ENCODE measurements around the gene F10.

The F10 gene

DNA sequence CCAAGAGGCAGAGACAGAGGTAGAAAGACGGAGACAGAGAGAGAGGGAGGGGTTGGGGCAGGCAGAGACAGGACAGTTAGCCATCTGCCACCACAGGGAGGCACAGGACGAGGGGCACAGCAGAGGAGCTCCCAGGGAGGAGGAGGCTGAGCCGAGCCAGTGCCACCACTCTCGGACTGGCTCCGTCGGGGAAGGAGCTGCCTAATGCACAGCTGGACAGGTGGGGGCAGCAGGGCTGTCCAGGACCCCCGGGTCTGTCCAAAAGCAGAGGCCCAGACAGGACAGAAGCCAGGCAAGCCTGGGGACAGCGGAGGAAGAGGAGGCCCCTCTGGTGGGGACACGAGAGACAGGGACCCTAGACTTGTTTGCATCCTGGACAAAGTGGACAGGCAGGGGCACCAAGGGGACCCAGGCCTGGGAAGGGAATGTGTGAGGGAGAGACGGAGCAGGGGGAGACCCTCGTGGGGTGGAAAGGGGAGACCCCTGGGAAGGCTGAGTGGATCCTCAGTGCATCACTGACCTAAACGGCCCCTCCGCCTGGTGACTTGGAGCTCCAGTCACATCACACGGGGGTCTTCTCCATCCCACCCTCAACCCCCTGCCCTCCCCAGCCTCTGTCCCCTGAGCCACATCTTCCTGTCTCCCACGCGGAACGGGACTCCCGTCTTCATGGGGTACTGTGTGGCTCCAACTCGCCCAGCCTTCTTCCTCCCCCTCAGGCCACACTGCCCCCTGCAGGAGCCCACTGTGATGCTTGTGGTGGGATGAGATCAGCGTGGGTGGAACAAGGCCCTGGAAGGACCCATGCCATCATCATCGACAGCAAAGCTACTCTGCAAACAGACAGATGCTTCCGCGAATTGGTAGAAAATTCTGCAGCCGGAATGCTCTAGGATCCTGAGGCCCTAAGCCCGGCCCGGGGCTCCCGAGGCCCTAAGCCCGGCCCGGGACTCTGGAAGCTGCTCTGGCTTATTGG lies 915 bp downstream of the F10 start:
- TF ChIP-seq, protein P1, sequence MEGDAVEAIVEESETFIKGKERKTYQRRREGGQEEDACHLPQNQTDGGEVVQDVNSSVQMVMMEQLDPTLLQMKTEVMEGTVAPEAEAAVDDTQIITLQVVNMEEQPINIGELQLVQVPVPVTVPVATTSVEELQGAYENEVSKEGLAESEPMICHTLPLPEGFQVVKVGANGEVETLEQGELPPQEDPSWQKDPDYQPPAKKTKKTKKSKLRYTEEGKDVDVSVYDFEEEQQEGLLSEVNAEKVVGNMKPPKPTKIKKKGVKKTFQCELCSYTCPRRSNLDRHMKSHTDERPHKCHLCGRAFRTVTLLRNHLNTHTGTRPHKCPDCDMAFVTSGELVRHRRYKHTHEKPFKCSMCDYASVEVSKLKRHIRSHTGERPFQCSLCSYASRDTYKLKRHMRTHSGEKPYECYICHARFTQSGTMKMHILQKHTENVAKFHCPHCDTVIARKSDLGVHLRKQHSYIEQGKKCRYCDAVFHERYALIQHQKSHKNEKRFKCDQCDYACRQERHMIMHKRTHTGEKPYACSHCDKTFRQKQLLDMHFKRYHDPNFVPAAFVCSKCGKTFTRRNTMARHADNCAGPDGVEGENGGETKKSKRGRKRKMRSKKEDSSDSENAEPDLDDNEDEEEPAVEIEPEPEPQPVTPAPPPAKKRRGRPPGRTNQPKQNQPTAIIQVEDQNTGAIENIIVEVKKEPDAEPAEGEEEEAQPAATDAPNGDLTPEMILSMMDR (IDR thresholded peaks at IDR 0.05; ENCODE audit: control insufficient read depth, insufficient read depth, low read depth, low read length, missing control alignments), result peak; percentile 19
- no peak overlapping the region for H3K4me3 ChIP-seq (ENCODE audit: control insufficient read depth, low read depth, low read length)
- no peak for DNase-seq (ENCODE audit: low read depth)

DNA sequence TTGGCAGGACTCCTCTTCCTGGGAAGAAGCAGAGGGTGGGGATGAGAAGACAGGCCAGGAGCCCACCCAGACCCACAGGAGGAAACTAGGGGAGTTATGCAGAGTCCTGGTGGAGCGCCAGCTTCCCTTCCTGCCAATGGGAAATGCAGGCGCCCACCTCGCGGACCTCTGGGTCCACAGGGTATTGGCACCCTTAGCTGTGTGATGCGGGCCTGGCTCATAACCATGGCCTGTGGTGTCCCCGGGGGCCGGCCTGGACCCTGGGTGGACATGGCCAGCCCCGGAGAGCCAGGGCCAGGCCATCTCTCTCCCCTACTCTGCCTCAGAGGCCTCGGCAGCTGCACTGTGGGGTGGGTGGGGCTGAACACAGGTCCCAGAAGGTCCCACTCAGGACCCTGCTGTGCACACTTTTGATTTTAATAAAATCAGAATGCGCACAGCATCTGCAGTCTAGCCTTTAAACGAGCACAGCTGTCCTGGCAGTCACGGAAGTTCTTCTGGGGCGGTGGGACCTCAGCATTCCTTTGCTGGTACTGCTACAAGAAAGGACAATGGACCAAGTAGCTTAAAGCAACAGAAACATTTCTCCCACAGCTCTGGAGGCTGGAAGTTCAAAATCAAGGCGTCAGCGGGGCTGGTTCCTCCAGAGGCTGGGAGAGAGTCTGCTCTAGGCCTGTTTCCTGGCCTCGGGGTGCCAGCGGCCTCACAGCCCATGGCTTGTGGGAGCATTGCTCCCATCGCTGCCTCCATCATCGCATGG lies 1.8 kb downstream of the F10 start:
- no peak overlapping the region for H3K4me3 ChIP-seq (ENCODE audit: control insufficient read depth, low read depth, low read length)
- TF ChIP-seq, protein P1 (IDR thresholded peaks at IDR 0.05; ENCODE audit: control insufficient read depth, insufficient read depth, low read depth, low read length, missing control alignments), result no peak
- no peak for DNase-seq (ENCODE audit: low read depth)

DNA sequence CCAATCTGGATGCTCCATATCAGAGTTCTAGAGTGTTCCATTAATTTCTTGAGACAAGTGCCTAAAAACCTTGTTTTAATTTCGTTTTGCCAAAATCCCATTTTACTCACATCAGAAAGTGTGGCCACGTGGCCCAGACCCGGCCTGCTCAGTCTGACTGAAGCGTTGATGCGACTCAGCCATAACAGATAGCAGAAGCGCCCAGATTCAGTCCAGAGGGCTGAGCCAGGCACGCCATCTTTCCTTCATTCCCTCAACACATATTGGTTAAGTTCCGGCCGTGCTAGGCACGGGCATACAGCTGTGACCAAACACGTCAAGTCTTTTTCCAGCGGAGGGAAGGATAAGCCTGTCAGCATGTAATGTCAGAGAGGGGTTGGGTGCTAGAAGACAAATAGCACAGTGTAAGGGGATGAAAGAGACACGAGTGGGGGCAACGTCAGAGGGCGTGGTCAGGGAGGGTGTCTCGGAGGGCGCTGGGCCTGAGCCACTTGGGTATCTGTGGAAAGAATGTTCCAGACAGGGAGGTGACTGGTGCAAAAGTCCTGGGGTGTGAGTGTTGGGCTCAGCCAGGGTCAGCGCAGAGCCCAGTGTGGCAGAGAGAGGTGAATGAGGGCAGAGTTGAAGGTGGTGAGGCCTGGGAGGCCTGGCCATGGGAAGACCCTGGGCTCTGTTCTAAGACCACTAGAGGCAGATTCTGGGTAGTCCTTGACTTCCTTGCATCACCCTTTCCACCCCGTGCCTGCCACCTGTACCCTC lies 3.1 kb downstream of the F10 start:
- TF ChIP-seq, protein P1 (IDR thresholded peaks at IDR 0.05; ENCODE audit: control insufficient read depth, insufficient read depth, low read depth, low read length, missing control alignments), result no peak
- no peak for DNase-seq (ENCODE audit: low read depth)
- no peak overlapping the region for H3K4me3 ChIP-seq (ENCODE audit: control insufficient read depth, low read depth, low read length)

DNA sequence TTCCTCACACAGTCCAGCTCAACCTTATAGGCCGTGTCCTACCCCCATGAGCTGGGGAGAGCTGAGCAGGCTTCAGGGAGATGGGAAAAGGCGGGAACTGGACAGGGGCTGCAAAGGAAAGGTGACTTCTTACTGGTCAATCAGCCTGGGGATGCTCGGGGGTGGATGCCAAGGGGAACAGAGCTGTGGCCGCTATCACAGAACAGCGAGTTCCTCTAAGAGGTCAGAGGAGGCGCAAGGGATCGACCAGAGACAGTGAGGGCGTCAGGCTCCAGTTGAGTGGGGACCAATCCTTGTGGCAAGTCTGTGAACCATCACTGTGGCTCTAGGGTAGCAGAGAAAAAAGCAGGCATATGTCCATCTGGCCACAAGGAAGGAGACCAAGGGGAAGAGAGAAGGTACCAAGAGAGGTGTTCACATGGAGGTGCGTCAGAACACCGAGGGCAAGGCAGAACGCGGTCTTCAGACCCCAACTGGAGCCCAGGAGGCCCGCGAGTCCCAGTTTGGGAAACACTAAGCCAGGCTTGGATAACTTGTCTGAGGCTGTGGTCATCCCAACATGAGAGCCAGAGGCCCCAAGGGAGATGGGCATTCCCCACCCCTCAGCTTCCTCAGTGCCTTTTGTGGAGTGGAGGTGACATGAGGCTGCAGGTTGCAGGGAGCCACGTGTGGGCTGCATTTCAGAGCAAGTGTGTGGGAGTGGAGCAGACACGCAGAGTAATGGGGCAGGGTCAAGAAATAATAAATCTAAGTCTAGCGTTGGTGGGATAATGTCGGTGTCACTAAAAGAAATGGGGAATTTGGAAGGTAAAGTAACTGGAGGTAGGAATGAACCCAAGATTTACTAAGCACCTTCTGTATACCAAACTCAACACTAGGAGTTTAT lies 3.9 kb downstream of the F10 start:
- TF ChIP-seq, protein P1 (IDR thresholded peaks at IDR 0.05; ENCODE audit: control insufficient read depth, insufficient read depth, low read depth, low read length, missing control alignments), result no peak
- no peak overlapping the region for H3K4me3 ChIP-seq (ENCODE audit: control insufficient read depth, low read depth, low read length)
- no peak for DNase-seq (ENCODE audit: low read depth)

DNA sequence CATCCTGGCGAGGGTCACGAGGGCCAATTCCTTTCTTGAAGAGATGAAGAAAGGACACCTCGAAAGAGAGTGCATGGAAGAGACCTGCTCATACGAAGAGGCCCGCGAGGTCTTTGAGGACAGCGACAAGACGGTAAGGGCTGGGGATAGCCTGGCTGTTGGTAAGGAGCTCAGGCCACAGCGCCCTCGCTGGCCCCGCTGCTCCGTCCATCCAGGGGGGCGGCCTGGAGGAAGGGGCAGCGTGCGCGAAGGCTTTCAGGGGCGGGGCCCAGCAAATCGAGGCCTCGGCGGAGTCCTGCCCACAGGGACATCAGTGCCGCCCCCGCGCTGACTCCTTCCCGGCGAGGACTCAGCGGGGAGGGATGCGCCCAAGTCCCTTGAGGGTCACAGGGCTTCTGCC lies 6.9 kb downstream of the F10 start:
- no peak for DNase-seq (ENCODE audit: low read depth)
- H3K4me3 ChIP-seq (ENCODE audit: control insufficient read depth, low read depth, low read length), result no peak overlapping the region
- TF ChIP-seq, protein P1 (IDR thresholded peaks at IDR 0.05; ENCODE audit: control insufficient read depth, insufficient read depth, low read depth, low read length, missing control alignments), result no peak
